ENCODE results near the gene UCKL1.

GRCh38 chr20:63891061-63892002, 64.9 kb downstream of the UCKL1 start:
- TF ChIP-seq POLR2A (IDR thresholded peaks at IDR 0.05): no peak
- TF ChIP-seq CTCF (IDR thresholded peaks at IDR 0.05): no peak
